ENCODE results near the gene GNB5.

- no peak for TF ChIP-seq GATA3 (IDR thresholded peaks at IDR 0.05; ENCODE audit: low read depth, low read length)
- TF ChIP-seq GATA2 (IDR thresholded peaks at IDR 0.05; ENCODE audit: low read depth, low read length), result no peak
These were observed 42.2 kb upstream of the GNB5 start for GRCh38 chr15:52233405-52233804.

Measured in SH-SY5Y (cell line).